Hair follicular keratinocyte (primary cell): ENCODE results near the gene IFIH1. TPM values are rescaled to one million over a fixed set of nuclear protein-coding genes. Genes with fewer than 3 reads are reported as not detected.

Experiments used
- total RNA-seq: library from RNA; depleted of rRNA; stranded (reverse); fragments of >200 nt; gene quantifications from 2 replicates; pipeline ENCODE4 v1.2.3, GENCODE V29; 2015

The IFIH1 gene
- total RNA-seq = 4.8 and 8.3 TPM in 2 replicates

GRCh38 chr2:162318328-162319180 is at the start of gene IFIH1:
IFIH1 (minus strand) TSS chr2:162318684; CDS start chr2:162318307, 377 bp downstream.

GRCh38 chr2:162343824-162344616 is 25.5 kb upstream of the IFIH1 start, which contains the start of gene GCA:
GCA (plus strand) TSS chr2:162344132; CDS start chr2:162344249, 117 bp downstream.

GRCh38 chr2:162243294-162243693 is 75.2 kb downstream of the IFIH1 start, which contains the start of gene FAP:
FAP (minus strand) TSS chr2:162243445; CDS start chr2:162243327, 118 bp downstream.

Other genes with a start within 250 kb of the IFIH1 start
- 0.27 and 1.8 TPM in 2 replicates for gene DPP4, start 244.5 kb downstream of the IFIH1 start, total RNA-seq
- gene GCG, start 166.4 kb downstream of the IFIH1 start, total RNA-seq = not detected in 2 replicates
- gene FAP, start 75.2 kb downstream of the IFIH1 start, total RNA-seq = 8.5 and 20.7 TPM in 2 replicates
- gene GCA, start 25.4 kb upstream of the IFIH1 start, total RNA-seq = 11.8 and 16.7 TPM in 2 replicates